ENCODE data around the gene TRAF4.

- TF ChIP-seq, protein P1, sequence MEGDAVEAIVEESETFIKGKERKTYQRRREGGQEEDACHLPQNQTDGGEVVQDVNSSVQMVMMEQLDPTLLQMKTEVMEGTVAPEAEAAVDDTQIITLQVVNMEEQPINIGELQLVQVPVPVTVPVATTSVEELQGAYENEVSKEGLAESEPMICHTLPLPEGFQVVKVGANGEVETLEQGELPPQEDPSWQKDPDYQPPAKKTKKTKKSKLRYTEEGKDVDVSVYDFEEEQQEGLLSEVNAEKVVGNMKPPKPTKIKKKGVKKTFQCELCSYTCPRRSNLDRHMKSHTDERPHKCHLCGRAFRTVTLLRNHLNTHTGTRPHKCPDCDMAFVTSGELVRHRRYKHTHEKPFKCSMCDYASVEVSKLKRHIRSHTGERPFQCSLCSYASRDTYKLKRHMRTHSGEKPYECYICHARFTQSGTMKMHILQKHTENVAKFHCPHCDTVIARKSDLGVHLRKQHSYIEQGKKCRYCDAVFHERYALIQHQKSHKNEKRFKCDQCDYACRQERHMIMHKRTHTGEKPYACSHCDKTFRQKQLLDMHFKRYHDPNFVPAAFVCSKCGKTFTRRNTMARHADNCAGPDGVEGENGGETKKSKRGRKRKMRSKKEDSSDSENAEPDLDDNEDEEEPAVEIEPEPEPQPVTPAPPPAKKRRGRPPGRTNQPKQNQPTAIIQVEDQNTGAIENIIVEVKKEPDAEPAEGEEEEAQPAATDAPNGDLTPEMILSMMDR (conservative IDR thresholded peaks at IDR 0.05): peak; percentile 94
- TF ChIP-seq ZFX (IDR thresholded peaks at IDR 0.05): no peak
These were observed 20.0 kb downstream of the TRAF4 start for GRCh38 chr17:28763804-28764266.
